Activated CD4-positive, alpha-beta memory T cell treated with anti-CD3 and anti-CD28 coated beads for 36 hours (primary cell): Measurements from ENCODE around the gene PTPRN2. TPM values are rescaled to one million over a fixed set of nuclear protein-coding genes. Genes with fewer than 3 reads are reported as not detected.
"Not testable (repeated sequence)": the region's sequence is repeated elsewhere in the genome, so short reads cannot be mapped to it uniquely, and the experiment has no call there.

ENCODE experiments used
- CTCF ChIA-PET: fragments of 350-600 bp; sonication (Branson Sonifier 250); formaldehyde crosslinking; loops from one replicate; lab custom pipeline; 2021; ENCODE audit warnings: antibody characterized with exemption, inconsistent platforms; lab: Charles Lee
- POLR2A ChIA-PET: fragments of 350-600 bp; sonication (Branson Sonifier 250); formaldehyde crosslinking; loops from one replicate; lab custom pipeline; 2021; ENCODE audit warnings: antibody characterized with exemption; lab: Charles Lee
- DNase-seq: peaks from one replicate; pipeline ENCODE4 v3.0.0-alpha.2; 2020
- H3K27ac Mint-ChIP-seq: one replicate; pipeline ENCODE4 v1.8.0; 2021; ENCODE audit warnings: mixed read lengths
- H3K27me3 Mint-ChIP-seq: one replicate; pipeline ENCODE4 v1.8.0; 2021; ENCODE audit warnings: mixed read lengths
- H3K36me3 Mint-ChIP-seq: one replicate; pipeline ENCODE4 v1.8.0; 2021; ENCODE audit warnings: mixed read lengths
- H3K4me1 Mint-ChIP-seq: one replicate; pipeline ENCODE4 v1.8.0; 2021; ENCODE audit warnings: low read depth, mixed read lengths
- H3K4me3 Mint-ChIP-seq: one replicate; pipeline ENCODE4 v1.8.0; 2021; ENCODE audit warnings: mild to moderate bottlenecking, mixed read lengths
- H3K9me3 Mint-ChIP-seq: one replicate; pipeline ENCODE4 v1.8.0; 2021; ENCODE audit warnings: mixed read lengths
- intact Hi-C: fragments of 100-400 bp; cut with micrococcal nuclease; formaldehyde crosslinking; loops from one replicate; pipeline ENCODE4 v1.15.1; 2023
- total RNA-seq, 2 experiments: library from RNA; stranded (reverse); gene quantifications; one replicate each; pipeline ENCODE4 v1.2.3, GENCODE V29; 2021

Gene PTPRN2
- total RNA-seq, 2 experiments from 2014 or later: 0.51 to 0.64 TPM

DNA sequence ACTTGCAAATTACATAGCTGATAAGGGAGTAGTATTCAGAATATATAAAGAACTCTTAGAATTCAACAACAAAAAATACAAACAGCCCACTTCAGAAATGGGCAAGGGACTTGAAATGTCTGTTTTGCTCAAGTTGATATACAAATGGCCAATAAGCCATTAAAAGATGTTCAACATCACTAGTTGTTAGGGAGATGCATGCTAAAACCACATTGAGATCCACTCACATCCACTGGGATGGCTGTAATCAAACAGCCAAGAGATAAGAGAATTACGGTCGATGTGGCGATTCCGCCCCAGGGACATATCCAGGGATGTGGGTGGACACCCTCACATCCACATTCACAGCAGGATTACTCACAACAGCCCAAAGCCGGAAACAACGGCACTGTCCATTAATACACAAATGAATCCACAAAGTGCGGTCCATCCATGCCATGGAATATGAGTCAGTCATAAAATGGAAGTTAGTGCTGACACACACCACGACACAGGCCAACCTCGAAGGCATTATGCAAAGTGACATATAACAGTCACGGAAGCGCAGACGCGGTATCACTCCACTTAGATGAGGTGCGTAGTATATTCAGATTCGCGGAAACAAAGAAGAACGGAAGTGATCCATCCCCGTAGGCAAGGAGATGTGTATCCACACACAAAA is 1023.0 kb downstream of the PTPRN2 start:
- Mint-ChIP-seq H3K9me3 (no peaks in the 10 kb centered on the region), H3K4me3 (no peak overlapping the region), H3K4me1 (peaks cover 20% of the 10 kb centered on the region), H3K27me3 (no peaks in the 10 kb centered on the region), H3K36me3 (no peaks in the 10 kb centered on the region), H3K27ac (no peak overlapping the region)
- DNase-seq: no peak
- POLR2A ChIA-PET: no interaction called here
- CTCF ChIA-PET: no interaction called here
- intact Hi-C loops: no loop called here

DNA sequence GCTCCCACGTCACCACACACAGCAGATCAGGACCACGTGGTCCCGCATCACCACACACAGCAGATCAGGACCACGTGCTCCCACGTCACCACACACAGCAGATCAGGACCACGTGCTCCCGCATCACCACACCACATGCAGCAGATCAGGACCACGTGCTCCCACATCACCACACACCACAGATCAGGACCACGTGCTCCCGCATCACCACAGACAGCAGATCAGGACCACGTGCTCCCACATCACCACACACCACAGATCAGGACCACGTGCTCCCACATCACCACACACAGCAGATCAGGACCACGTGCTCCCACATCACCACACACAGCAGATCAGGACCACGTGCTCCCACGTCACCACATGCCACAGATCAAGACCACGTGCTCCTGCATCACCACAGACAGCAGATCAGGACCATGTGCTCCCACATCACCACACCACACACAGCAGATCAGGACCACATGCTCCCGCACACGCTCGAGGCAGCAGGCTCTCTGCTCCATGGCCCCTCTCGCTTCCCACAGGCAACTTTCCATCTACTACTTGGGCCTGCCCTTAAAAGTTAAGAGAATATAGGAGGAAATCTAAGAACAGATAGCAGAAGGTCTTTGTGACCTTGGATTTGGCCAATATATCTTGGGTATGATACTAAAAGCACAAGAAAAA is 1024.0 kb downstream of the PTPRN2 start:
- H3K27me3 Mint-ChIP-seq, H3K4me3 Mint-ChIP-seq, intact Hi-C loops, H3K36me3 Mint-ChIP-seq, POLR2A ChIA-PET, H3K4me1 Mint-ChIP-seq, CTCF ChIA-PET, DNase-seq, H3K27ac Mint-ChIP-seq, H3K9me3 Mint-ChIP-seq: not testable (repeated sequence)

DNA sequence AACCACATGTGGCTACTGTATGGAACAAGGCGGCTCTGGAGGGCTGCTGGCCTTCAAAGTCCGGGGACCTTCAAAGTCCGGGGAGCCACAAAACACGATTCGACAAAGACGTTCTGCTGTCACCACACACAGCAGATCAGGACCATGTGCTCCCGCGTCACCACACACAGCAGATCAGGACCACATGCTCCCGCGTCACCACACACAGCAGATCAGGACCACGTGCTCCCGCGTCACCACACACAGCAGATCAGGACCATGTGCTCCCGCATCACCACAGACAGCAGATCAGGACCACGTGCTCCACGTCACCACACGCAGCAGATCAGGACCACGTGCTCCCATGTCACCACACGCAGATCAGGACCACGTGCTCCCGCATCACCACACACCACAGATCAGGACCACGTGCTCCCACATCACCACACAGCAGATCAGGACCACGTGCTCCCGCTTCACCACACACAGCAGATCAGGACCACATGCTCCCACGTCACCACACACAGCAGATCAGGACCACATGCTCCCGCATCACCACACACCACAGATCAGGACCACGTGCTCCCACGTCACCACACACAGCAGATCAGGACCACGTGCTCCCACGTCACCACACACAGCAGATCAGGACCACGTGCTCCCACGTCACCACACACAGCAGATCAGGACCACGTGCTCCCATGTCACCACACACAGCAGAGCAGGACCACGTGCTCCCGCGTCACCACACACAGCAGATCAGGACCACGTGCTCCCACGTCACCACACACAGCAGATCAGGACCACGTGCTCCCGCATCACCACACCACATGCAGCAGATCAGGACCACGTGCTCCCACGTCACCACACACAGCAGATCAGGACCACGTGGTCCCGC is 1024.9 kb downstream of the PTPRN2 start:
- H3K4me3 Mint-ChIP-seq, DNase-seq, intact Hi-C loops, POLR2A ChIA-PET, H3K27ac Mint-ChIP-seq, H3K4me1 Mint-ChIP-seq, CTCF ChIA-PET, H3K36me3 Mint-ChIP-seq, H3K27me3 Mint-ChIP-seq, H3K9me3 Mint-ChIP-seq: not testable (repeated sequence)

DNA sequence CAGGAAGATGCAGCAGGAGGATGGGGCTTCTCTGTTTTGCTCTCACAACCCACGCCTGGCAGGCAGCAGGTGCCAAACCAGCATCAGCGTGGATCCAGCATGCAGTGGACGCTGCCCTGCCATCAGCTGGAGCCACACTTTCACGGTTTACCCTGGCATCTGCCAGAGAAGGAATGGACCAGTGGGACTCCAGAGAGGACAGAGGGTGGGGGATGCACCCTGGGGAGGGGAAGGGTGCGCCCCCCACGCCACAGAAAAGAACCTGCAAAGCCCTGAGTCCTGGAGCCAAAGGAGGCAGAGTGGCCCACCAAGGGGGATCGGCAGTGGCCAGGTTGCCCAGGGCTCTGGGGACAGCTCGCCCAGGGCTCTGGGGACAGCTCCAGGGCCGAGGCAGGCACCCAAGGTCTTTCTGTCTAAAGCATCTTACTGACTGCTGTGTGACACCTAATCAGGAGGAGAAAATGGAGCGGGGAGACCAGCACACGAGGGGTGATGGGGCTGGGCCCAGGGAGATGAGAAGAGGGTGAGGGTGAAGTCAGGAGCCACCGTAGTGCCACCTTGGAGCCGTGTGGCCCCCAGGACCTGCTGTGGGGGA is 1025.7 kb downstream of the PTPRN2 start:
- POLR2A ChIA-PET: no interaction called here
- Mint-ChIP-seq H3K27me3 (no peaks in the 10 kb centered on the region), H3K4me1 (no peaks in the 10 kb centered on the region), H3K36me3 (no peaks in the 10 kb centered on the region), H3K9me3 (no peaks in the 10 kb centered on the region), H3K4me3 (no peak overlapping the region), H3K27ac (no peak overlapping the region)
- no peak for DNase-seq
- CTCF ChIA-PET: no interaction called here
- intact Hi-C loops: no loop called here

DNA sequence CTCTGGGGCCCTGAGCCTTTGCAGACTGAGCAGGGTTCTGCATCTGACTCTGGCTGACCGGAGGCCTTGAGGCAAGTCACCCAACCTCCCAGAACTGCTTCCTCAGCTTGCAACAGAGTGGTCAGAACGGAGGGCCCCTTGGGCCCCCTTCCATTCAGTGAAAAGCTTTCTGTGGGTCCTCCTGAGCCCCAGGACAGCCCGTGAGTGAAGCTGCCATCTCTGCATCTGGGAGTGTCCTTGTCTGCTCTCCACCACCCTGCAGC is 1026.2 kb downstream of the PTPRN2 start:
- Mint-ChIP-seq H3K9me3 (no peaks in the 10 kb centered on the region), H3K4me3 (no peak overlapping the region), H3K36me3 (no peaks in the 10 kb centered on the region), H3K27ac (no peak overlapping the region), H3K27me3 (no peaks in the 10 kb centered on the region), H3K4me1 (no peaks in the 10 kb centered on the region)
- ChIA-PET POLR2A (interaction anchor here (0.5 kb wide), 1 partner anchor 43 kb away, joined by 3 read pairs; no protein-coding TSS in a partner anchor), CTCF (no interaction called here)
- intact Hi-C loops: no loop called here
- DNase-seq: no peak

DNA sequence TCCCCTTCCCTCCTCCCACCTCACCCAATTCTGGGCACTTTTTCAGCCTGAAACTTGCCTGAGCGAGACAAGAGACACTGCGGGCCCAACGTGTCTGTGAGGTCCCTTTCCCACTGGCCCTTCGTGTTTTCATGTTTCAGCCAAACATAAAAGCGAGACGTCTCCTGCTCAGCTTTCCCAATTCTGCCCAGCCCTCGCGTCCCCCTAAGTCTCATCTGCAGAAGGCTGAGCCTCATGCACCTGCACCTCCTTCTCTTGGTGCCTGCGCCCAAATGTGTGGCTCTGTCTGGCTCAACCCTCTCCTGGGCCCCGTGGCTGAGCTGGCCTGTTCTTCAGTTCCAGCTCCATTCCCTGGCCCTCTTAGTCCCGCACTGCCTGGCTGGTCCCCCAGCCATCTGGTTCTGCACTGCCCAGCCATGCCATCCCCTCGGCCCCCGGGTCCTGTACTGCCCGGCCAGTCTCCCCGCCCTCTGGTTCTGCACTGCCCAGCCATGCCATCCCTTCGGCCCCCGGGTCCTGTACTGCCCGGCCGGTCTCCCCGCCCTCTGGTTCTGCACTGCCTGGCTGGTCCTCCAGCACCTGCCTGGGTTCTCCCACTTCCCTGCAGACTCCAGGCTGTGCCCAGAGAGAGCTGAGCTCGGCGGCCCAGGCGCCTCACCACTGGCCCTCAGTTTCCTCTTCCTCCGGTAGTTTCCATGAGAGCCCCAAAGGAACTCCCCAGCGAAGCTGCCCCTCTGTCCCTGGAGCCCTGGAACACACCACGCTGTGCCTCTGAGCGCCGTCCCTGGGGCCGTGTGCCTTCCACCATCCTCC is 1026.7 kb downstream of the PTPRN2 start:
- Mint-ChIP-seq H3K9me3 (no peaks in the 10 kb centered on the region), H3K4me3 (no peak overlapping the region), H3K36me3 (no peaks in the 10 kb centered on the region), H3K4me1 (no peaks in the 10 kb centered on the region), H3K27ac (no peak overlapping the region), H3K27me3 (no peaks in the 10 kb centered on the region)
- ChIA-PET CTCF (interaction anchor here (0.9 kb wide), 1 partner anchor 103 kb away, joined by 3 read pairs; no protein-coding TSS in a partner anchor), POLR2A (interaction anchor here (0.5 kb wide), 1 partner anchor 44 kb away, joined by 3 read pairs; no protein-coding TSS in a partner anchor)
- intact Hi-C loops: no loop called here
- no peak for DNase-seq

DNA sequence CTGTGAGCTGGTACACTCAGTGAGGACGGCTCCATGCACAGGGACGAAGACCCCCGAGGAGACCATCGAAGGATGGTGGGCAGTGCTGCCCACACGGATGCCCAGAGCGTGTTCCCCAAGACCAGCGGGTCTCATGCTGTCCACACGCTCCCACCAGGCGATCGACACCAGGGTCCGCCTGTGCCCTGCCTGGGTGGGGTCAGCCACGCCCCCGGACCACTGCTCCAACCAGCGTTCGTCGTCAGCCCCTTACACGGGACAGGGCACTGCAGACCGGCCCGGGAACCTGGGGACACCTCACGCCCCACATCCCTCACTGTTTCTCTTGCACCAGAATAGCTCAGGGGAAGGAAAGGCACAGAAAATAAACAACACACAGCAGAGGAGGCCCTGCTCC is 1027.4 kb downstream of the PTPRN2 start:
- no peak overlapping the region for H3K27ac Mint-ChIP-seq
- POLR2A ChIA-PET: no interaction called here
- no peaks in the 10 kb centered on the region for H3K36me3 Mint-ChIP-seq
- no peaks in the 10 kb centered on the region for H3K9me3 Mint-ChIP-seq
- no peak overlapping the region for H3K4me3 Mint-ChIP-seq
- no peaks in the 10 kb centered on the region for H3K4me1 Mint-ChIP-seq
- no peaks in the 10 kb centered on the region for H3K27me3 Mint-ChIP-seq
- intact Hi-C loops: no loop called here
- CTCF ChIA-PET: interaction anchor here (0.9 kb wide), 1 partner anchor 104 kb away, joined by 3 read pairs; no protein-coding TSS in a partner anchor
- no peak for DNase-seq

DNA sequence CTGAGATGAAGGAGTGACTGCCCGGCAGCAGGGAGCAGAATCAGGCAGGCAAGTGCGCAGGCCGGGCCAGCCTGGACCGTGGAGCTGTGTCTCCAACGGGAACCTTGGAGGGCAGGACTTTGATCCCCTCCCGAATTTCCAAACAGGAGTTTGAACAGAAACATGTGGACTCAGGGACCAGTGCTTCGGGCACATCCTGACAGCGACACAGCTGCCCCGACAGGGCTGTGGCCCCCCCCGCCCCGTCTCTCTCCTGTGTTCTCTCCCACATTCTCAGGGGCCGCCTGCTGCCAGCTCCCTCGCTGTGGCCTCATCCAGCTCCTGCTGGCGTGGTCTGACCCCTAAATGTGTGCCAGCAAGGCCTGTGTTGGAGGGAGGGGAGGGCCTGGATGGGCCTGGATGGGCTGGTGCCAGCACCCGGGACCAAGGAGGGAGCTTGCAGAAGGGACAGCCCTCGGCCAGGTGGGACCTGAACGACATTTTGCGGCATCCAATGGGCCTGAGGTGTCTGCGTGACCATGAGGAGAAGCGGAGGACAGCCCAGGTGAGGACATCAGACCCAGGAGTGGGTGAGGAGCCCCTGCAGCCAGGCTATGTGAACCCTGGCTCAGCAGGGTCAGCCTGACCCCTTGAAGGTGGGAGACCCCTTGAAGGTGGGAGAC is 1027.9 kb downstream of the PTPRN2 start:
- no peaks in the 10 kb centered on the region for H3K36me3 Mint-ChIP-seq
- POLR2A ChIA-PET: no interaction called here
- intact Hi-C loops: no loop called here
- no peaks in the 10 kb centered on the region for H3K4me1 Mint-ChIP-seq
- CTCF ChIA-PET: interaction anchor here (0.9 kb wide), 1 partner anchor 105 kb away, joined by 3 read pairs; no protein-coding TSS in a partner anchor
- no peaks in the 10 kb centered on the region for H3K27me3 Mint-ChIP-seq
- no peaks in the 10 kb centered on the region for H3K9me3 Mint-ChIP-seq
- H3K4me3 Mint-ChIP-seq: no peak overlapping the region
- no peak for DNase-seq
- no peak overlapping the region for H3K27ac Mint-ChIP-seq

DNA sequence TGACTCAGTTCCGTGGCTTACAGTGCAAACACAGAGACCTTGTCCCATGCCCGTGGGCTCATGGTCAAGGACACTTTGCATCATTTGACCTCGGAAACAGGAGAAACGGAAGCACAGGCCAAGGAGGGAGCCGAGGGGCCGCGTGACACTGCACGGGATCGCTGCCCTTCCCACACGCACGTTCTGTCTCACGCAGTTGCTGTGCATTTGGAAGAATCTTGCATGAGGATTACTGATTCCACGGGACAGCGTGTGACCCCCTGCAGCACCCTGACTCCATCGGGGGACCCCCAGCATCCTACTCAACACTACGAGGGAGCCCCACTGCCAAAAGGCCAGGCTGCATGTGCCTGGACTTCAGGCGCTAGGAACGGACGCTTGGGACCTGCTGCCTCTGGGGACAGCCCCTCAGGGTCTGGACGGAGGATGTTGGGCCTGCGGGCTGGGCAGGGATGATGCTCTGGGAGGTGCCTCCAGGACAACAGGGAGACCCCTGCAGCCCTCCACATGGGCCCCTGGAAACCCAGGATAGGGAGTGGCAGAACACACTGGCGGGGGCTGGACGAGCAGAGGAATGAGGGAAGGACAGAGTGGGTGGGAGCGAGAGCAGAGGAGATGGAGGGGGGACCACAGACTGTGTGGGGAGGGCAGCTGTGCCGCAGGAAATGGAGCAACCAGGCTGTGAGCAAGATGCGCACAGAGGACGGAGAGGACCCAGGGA is 1028.6 kb downstream of the PTPRN2 start:
- no peaks in the 10 kb centered on the region for H3K27me3 Mint-ChIP-seq
- no peak for DNase-seq
- POLR2A ChIA-PET: no interaction called here

DNA sequence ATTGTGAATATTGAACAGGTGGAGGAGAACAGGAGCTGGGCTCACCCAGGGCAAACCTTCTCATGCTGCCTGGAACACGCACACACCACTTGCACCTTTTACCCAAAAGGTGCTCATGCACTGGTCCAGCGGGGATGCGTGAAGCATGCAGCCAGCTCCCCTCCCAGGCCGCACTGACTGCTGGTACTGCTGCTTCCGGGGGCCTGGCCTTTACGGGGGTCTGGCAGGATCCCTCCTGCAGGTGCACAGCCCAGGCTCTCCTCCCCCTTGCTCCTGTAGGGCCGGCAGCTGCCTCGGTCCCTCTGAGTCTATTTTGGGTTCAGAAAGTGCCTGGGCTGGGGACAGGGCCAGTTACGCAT is 1029.1 kb downstream of the PTPRN2 start:
- ChIA-PET POLR2A (no interaction called here), CTCF (no interaction called here)
- intact Hi-C loops: no loop called here
- Mint-ChIP-seq H3K27ac (no peak overlapping the region), H3K4me3 (no peak overlapping the region), H3K36me3 (no peaks in the 10 kb centered on the region), H3K27me3 (no peaks in the 10 kb centered on the region), H3K4me1 (no peaks in the 10 kb centered on the region), H3K9me3 (no peaks in the 10 kb centered on the region)
- no peak for DNase-seq

More for the DNA sequence above, 1028.6 kb downstream of the PTPRN2 start:
- Mint-ChIP-seq H3K36me3 (no peaks in the 10 kb centered on the region), H3K4me3 (no peak overlapping the region), H3K4me1 (no peaks in the 10 kb centered on the region), H3K27ac (no peak overlapping the region), H3K9me3 (no peaks in the 10 kb centered on the region)
- intact Hi-C loops: no loop called here
- CTCF ChIA-PET: no interaction called here

DNA sequence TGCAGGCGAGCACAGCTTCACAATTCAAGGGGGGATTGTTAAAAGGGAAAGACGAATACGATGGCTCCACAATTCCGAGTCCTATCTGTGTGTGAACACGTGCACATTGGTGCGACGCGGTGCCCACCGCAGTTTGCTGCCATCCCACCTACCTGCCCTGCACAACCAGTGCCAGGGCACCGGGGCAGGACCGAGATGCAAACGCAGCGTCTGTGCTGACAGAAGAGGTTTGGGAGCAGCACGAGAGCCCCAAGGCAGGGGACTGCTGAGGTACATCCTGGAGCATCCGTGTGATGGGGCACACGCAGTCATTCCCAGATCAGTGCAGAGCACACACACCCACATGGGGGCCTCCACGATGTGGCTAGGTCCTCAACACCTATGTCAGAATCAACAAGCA is 1029.6 kb downstream of the PTPRN2 start:
- intact Hi-C loops: no loop called here
- H3K9me3 Mint-ChIP-seq: no peaks in the 10 kb centered on the region
- H3K27ac Mint-ChIP-seq: no peak overlapping the region
- ChIA-PET POLR2A (no interaction called here), CTCF (no interaction called here)
- H3K27me3 Mint-ChIP-seq: no peaks in the 10 kb centered on the region
- no peak overlapping the region for H3K4me3 Mint-ChIP-seq
- H3K36me3 Mint-ChIP-seq: no peaks in the 10 kb centered on the region
- no peaks in the 10 kb centered on the region for H3K4me1 Mint-ChIP-seq
- no peak for DNase-seq
